ENCODE data around the gene MYL4. TPM values are rescaled to one million over a fixed set of nuclear protein-coding genes. Genes with fewer than 3 reads are reported as not detected.

The MYL4 gene
- total and polyA plus RNA-seq, 2 of the 8 experiments (the other 6 are each of a cell fraction or from before 2014, with no cell fraction given) = 0.12 TPM; not detected in 1

DNA sequence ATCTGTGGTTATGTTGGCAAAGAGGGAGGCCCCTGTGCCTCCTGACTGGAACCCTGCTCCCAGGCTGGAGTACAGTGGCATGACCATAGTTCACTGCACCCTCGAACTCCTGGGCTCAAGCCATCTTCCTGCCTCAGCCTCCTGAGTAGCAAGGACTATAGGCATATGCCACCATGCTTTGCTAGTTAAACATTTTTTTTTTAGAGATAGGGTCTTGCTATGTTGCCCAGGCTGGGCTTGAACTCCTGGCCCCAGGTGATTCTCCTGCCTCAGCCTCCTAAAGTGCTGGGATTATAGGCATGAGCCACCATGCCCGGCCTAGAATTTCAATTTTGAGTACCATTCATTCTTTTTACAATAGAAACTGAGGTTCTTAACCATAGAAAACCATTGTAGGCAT is 23.3 kb downstream of the MYL4 start:
- Histone ChIP-seq H2BK120ac (replicated peaks; ENCODE audit: low read depth, low read length) (no peak overlapping the region), H3K4ac (replicated peaks; ENCODE audit: insufficient read length, low read depth, low read length) (no peak overlapping the region), H3K23ac (ENCODE audit: insufficient read length) (no peak overlapping the region), H3K4me2 (ENCODE audit: insufficient read depth in 1 of 2, low read depth in 2 of 2, low read length in 2 of 2) (no peak overlapping the region), H4K20me1 (replicated peaks in 1 of 2; ENCODE audit: control insufficient read depth in 1 of 2, insufficient read depth in 2 of 2, low read length in 2 of 2) (no peaks in the 10 kb centered on the region), H2BK15ac (ENCODE audit: low read length) (no peak overlapping the region), H3K9ac (replicated peaks in 1 of 4; ENCODE audit: extremely low read depth in 1 of 4, low read depth in 3 of 4, low read length in 3 of 4) (no peak overlapping the region), H2BK12ac (ENCODE audit: low read depth, low read length) (no peak overlapping the region), H3K23me2 (ENCODE audit: low read depth, low read length) (no peaks in the 10 kb centered on the region), H2AFZ (ENCODE audit: low read length) (no peak overlapping the region), H2AK5ac (ENCODE audit: low read depth, low read length) (no peak overlapping the region), H3K4me1 (replicated peaks in 1 of 4; ENCODE audit: control insufficient read depth in 3 of 4, insufficient read depth in 4 of 4, low read length in 3 of 4) (peaks cover 0 to 3% (median 3%) of the 10 kb centered on the region in 4 experiments; a peak in 3 of 7 replicates), H3K18ac (ENCODE audit: extremely low read depth, low read length) (no peak overlapping the region), H3K27me3 (replicated peaks in 1 of 4; ENCODE audit: control insufficient read depth in 3 of 4, extremely low read depth in 1 of 4, insufficient read depth in 3 of 4, low read length in 3 of 4) (0 out of 7 replicates have a peak, but pooled peaks cover 0 to 1% (median 0%) of the 10 kb centered on the region in 4 experiments), H3K9me3 (ENCODE audit: insufficient read depth in 2 of 2, low read depth in 1 of 2, low read length in 1 of 2) (no peaks in the 10 kb centered on the region), H3K79me1 (ENCODE audit: low read depth, low read length) (no peaks in the 10 kb centered on the region), H2BK5ac (ENCODE audit: low read depth, low read length) (no peak overlapping the region), H3K27ac (ENCODE audit: low read depth, low read length) (no peak overlapping the region), H3K56ac (replicated peaks; ENCODE audit: insufficient read length, low read depth, low read length) (no peak overlapping the region), H4K91ac (replicated peaks; ENCODE audit: insufficient read length, low read length) (no peak overlapping the region), H4K5ac (ENCODE audit: insufficient read length, low read depth, low read length) (no peak overlapping the region), H3K4me3 (ENCODE audit: extremely low read depth in 1 of 4, insufficient read depth in 2 of 4, low read depth in 3 of 4, low read length in 4 of 4) (no peak overlapping the region), H2BK20ac (ENCODE audit: low read length) (no peak overlapping the region), H4K8ac (ENCODE audit: extremely low read depth, insufficient read depth, low read length) (no peak overlapping the region), H3K79me2 (ENCODE audit: control insufficient read depth in 1 of 2, insufficient read depth in 2 of 2, low read length in 2 of 2) (no peaks in the 10 kb centered on the region), H3K36me3 (ENCODE audit: control insufficient read depth in 2 of 4, insufficient read depth in 4 of 4, low read length in 3 of 4) (no peaks in the 10 kb centered on the region), H3K14ac (ENCODE audit: insufficient read length) (no peak overlapping the region)
- POLR2A ChIA-PET (ENCODE audit: partially characterized antibody) = no interaction called here
- 83% methylated on average over 2 of the region's 2 CpGs; no CpG with 5 or more reads in 1 of the 2 experiments for WGBS, 2 experiments (ENCODE audit: extremely low coverage in 1 of 2, insufficient coverage in 1 of 2, insufficient read length in 1 of 2, insufficient replicate concordance in 2 of 2, low coverage in 1 of 2, low lambda C conversion rate in 2 of 2, missing lambda C conversion rate in 1 of 2)
- FAIRE-seq (no peak), DNase-seq (ENCODE audit: low read depth in 1 of 2, low spot score in 2 of 2) (no peak)
- CTCF ChIA-PET (ENCODE audit: partially characterized antibody) = interaction anchor here (1.4 to 7.3 kb wide), 2 partner anchors 22 to 81 kb away, joined by 3 to 105 read pairs; no protein-coding TSS in a partner anchor
- TF ChIP-seq GTF2F1 (IDR thresholded peaks at IDR 0.05; ENCODE audit: borderline replicate concordance, low read depth, low read length) (no peak), KDM5A (IDR thresholded peaks at IDR 0.05; ENCODE audit: low read length) (no peak), CBX8 (IDR thresholded peaks at IDR 0.05; ENCODE audit: borderline replicate concordance, low read depth, low read length) (no peak), ASH2L (IDR thresholded peaks at IDR 0.05; ENCODE audit: low read length) (no peak), POLR2AphosphoS5 (IDR thresholded peaks at IDR 0.05; ENCODE audit: low read depth, low read length) (no peak), TCF12 (IDR thresholded peaks at IDR 0.05; ENCODE audit: low read depth, low read length) (no peak), EZH2 (IDR thresholded peaks at IDR 0.05; ENCODE audit: low read depth, low read length, severe bottlenecking) (no peak), POU5F1 (IDR thresholded peaks at IDR 0.05; ENCODE audit: low read depth, low read length) (no peak), GABPA (IDR thresholded peaks at IDR 0.05; ENCODE audit: borderline replicate concordance, insufficient read depth, low read length) (no peak)
